GM12878 (cell line): ENCODE data around the gene MRTFA. TPM values are rescaled to one million over a fixed set of nuclear protein-coding genes. Genes with fewer than 3 reads are reported as not detected.

ENCODE experiments used
- ATAC-seq: fragments of 200-7000 bp; cut with Tn5 transposase; 3 replicates; pipeline ENCODE4 v1.9.1; 2020; ENCODE audit warnings: mild to moderate bottlenecking, moderate library complexity
- BruUV-seq: library from RNA; stranded (reverse); fragments of 400-500 nt; replicated peaks from 2 replicates; lab custom pipeline; 2021; lab: Mats Ljungman, UMichigan
- CTCF ChIA-PET: fragments of 300-600 bp; sonication (Branson Sonifier 250); formaldehyde crosslinking; extraction: SDS; loops from one replicate; lab custom pipeline; 2021; ENCODE audit warnings: inconsistent platforms; lab: Yijun Ruan, JAX
- POLR2A ChIA-PET: fragments of 350-600 bp; formaldehyde crosslinking; extraction: SDS; loops from one replicate; lab custom pipeline; 2021; ENCODE audit warnings: inconsistent platforms; lab: Charles Lee
- RAD21 ChIA-PET: fragments of 300-600 bp; sonication (Branson Sonifier 250); formaldehyde crosslinking; loops from one replicate; lab custom pipeline; 2023; ENCODE audit warnings: antibody characterized with exemption; ENCODE audit not compliant: unreplicated experiment; lab: Charles Lee
- SMC1A ChIA-PET: fragments of 300-600 bp; sonication (Branson Sonifier 250); formaldehyde crosslinking; loops from one replicate; lab custom pipeline; 2023; ENCODE audit not compliant: unreplicated experiment, uncharacterized antibody; lab: Charles Lee
- DNase-seq: peaks from one replicate; pipeline ENCODE4 v3.0.0-alpha.2; 2011; ENCODE audit warnings: low read depth, low spot score
- FAIRE-seq: peaks from 3 replicates; lab custom pipeline; 2011; peaks lifted over from hg19 to GRCh38; lab: Jason Lieb, UNC
- H2AFZ ChIP-seq: 2 replicates; pipeline ENCODE4 v1.6.0; 2011; ENCODE audit warnings: low read depth, low read length, control low read depth; ENCODE audit not compliant: control insufficient read depth
- H3K27ac ChIP-seq: 2 replicates; pipeline ENCODE4 v1.5.1; 2011; ENCODE audit warnings: control low read depth; ENCODE audit not compliant: control insufficient read depth, insufficient read depth
- H3K27me3 ChIP-seq, 2 experiments: replicated peaks in 1 of 2; 2 replicates each; pipeline versions ENCODE4 v1.6.0 to v1.6.1; 2011; ENCODE audit warnings: low read length in 1 of 2; ENCODE audit not compliant: control insufficient read depth in 2 of 2, insufficient read depth in 2 of 2
- H3K36me3 ChIP-seq, 2 experiments: 2 replicates each; pipeline ENCODE4 v1.5.1; 2011; ENCODE audit warnings: low read length in 1 of 2; ENCODE audit not compliant: control insufficient read depth in 2 of 2, insufficient read depth in 2 of 2
- H3K4me1 ChIP-seq: 2 replicates; pipeline ENCODE4 v1.6.1; 2011; ENCODE audit warnings: mild to moderate bottlenecking, low read length, moderate library complexity, mixed read lengths; ENCODE audit not compliant: control insufficient read depth, insufficient read depth
- H3K4me2 ChIP-seq: 2 replicates; pipeline ENCODE4 v1.6.0; 2011; ENCODE audit warnings: control low read depth; ENCODE audit not compliant: control insufficient read depth, insufficient read depth
- H3K4me3 ChIP-seq: fragments of 200-600 bp; sonication (generic); 2 replicates; pipeline ENCODE4 v1.5.1; 2016
- H3K79me2 ChIP-seq: 2 replicates; pipeline ENCODE4 v1.6.0; 2011; ENCODE audit warnings: low read length; ENCODE audit not compliant: control insufficient read depth, insufficient read depth
- H3K9ac ChIP-seq: 2 replicates; pipeline ENCODE4 v1.8.0; 2011; ENCODE audit warnings: low read length, control low read depth, mixed read lengths; ENCODE audit not compliant: control insufficient read depth, insufficient read depth
- H3K9me3 ChIP-seq: replicated peaks from 3 replicates; pipeline ENCODE4 v1.5.1; 2011; ENCODE audit warnings: mild to moderate bottlenecking, low read length; ENCODE audit not compliant: control insufficient read depth, insufficient read depth
- H4K20me1 ChIP-seq: 2 replicates; pipeline ENCODE4 v1.6.0; 2011; ENCODE audit not compliant: control insufficient read depth, insufficient read depth
- BRCA1 ChIP-seq: IDR thresholded peaks from 2 replicates; pipeline ENCODE4 v1.6.1; 2011; ENCODE audit warnings: low read depth, low read length, improper control_type of control experiment
- CREM ChIP-seq: IDR thresholded peaks from 2 replicates; pipeline ENCODE4 v1.6.1; 2014; ENCODE audit warnings: antibody characterized with exemption, low read depth
- ETV6 ChIP-seq, 2 experiments: fragments of 450-650 bp in 1 of 2; IDR thresholded peaks in 1 of 2; conservative IDR thresholded peaks in 1 of 2; 2 replicates each; pipeline ENCODE4 v1.6.1; 2014; ENCODE audit warnings: antibody characterized with exemption in 1 of 2, borderline replicate concordance in 1 of 2, low read depth in 1 of 2, mild to moderate bottlenecking in 1 of 2, moderate library complexity in 1 of 2
- NFIC ChIP-seq: IDR thresholded peaks from 2 replicates; pipeline ENCODE4 v1.6.1; 2012; ENCODE audit warnings: low read depth, mild to moderate bottlenecking, inconsistent platforms, low read length, moderate library complexity
- NRF1 ChIP-seq: conservative IDR thresholded peaks from 2 replicates; pipeline ENCODE4 v1.6.1; 2011; ENCODE audit warnings: mild to moderate bottlenecking, low read depth, low read length, improper control_type of control experiment
- PKNOX1 ChIP-seq: fragments of 450-650 bp; IDR thresholded peaks from 2 replicates; pipeline ENCODE4 v1.6.1; 2016; ENCODE audit warnings: mild to moderate bottlenecking
- RAD21 ChIP-seq: IDR thresholded peaks from 2 replicates; pipeline ENCODE4 v1.6.1; 2011; ENCODE audit warnings: mild to moderate bottlenecking, low read depth, low read length, moderate library complexity; ENCODE audit not compliant: insufficient read depth
- RELB ChIP-seq: fragments of 450-650 bp; IDR thresholded peaks from 2 replicates; pipeline ENCODE4 v1.6.1; 2017; ENCODE audit warnings: low read depth, mild to moderate bottlenecking, moderate library complexity
- RUNX3 ChIP-seq: IDR thresholded peaks from 2 replicates; pipeline ENCODE4 v1.6.1; 2012; ENCODE audit warnings: low read length, inconsistent platforms
- SUZ12 ChIP-seq: fragments of 200-600 bp; sonication (generic); IDR thresholded peaks from one replicate; pipeline ENCODE4 v1.6.1; 2018; ENCODE audit warnings: antibody characterized with exemption, mild to moderate bottlenecking; ENCODE audit not compliant: unreplicated experiment
- ZNF622 ChIP-seq: fragments of 450-650 bp; IDR thresholded peaks from 2 replicates; pipeline ENCODE4 v1.6.1; 2017; ENCODE audit warnings: mild to moderate bottlenecking, inconsistent platforms
- WGBS: methylation state at CpG from one replicate; pipeline ENCODE4 v1.1.6; 2016; ENCODE audit warnings: low lambda C conversion rate; ENCODE audit not compliant: insufficient replicate concordance, insufficient coverage; ENCODE audit errors: missing lambda C conversion rate; 5-methylcytosine and 5-hydroxymethylcytosine counted together
- in situ Hi-C: fragments of 300-500 bp; cut with MboI; formaldehyde crosslinking; loops from 9 replicates; pipeline ENCODE4 v1.14.3; 2018; ENCODE audit warnings: mixed read lengths
- intact Hi-C: fragments of 100-400 bp; cut with micrococcal nuclease; formaldehyde crosslinking; loops from one replicate; pipeline ENCODE4 v1.14.2; 2022; ENCODE audit not compliant: unreplicated experiment
- polyA plus RNA-seq, 11 experiments: library from polyadenylated mRNA; depleted of rRNA in 4 of 11; unstranded in 6 of 11; stranded (reverse) in 5 of 11; fragments of >200 nt; fragmentation: Nextera tagmentation in 4 of 11; fragmentation: Illumina TruSeq in 1 of 11; extraction: Ambion mirVana in 4 of 11; extraction: Trizol in 1 of 11; gene quantifications; 1 replicate in 1 of 11; 2 replicates in 10 of 11; pipeline versions ENCODE4 v1.2.1 to v1.2.3, GENCODE V29; 2011 to 2016; ENCODE audit warnings: inconsistent platforms in 2 of 11, missing spikeins in 2 of 11, low read depth in 1 of 11
- total RNA-seq, 4 experiments: library from RNA; depleted of rRNA in 3 of 4; stranded (reverse); fragments of >200 nt in 3 of 4; fragmentation: Illumina TruSeq in 1 of 4; extraction: Trizol in 1 of 4; gene quantifications; 2 replicates each; pipeline versions ENCODE4 v1.2.1 to v1.2.3, GENCODE V29; 2013 to 2021
- TF ChIP-seq, protein P1 (sequence below): fragments of 450-650 bp; formaldehyde crosslinking; IDR thresholded peaks from 2 replicates; pipeline ENCODE4 v1.4.0; 2022; ENCODE audit warnings: mild to moderate bottlenecking, moderate library complexity
- TF ChIP-seq, protein P2 (sequence below): fragments of 450-650 bp; IDR thresholded peaks from 2 replicates; pipeline ENCODE4 v1.6.1; 2017; ENCODE audit warnings: borderline replicate concordance

The MRTFA gene
- total and polyA plus RNA-seq, 10 of the 15 experiments (the other 5 are each of a cell fraction or from before 2014, with no cell fraction given): 2.0 to 63.9 (median 17.9) TPM

DNA sequence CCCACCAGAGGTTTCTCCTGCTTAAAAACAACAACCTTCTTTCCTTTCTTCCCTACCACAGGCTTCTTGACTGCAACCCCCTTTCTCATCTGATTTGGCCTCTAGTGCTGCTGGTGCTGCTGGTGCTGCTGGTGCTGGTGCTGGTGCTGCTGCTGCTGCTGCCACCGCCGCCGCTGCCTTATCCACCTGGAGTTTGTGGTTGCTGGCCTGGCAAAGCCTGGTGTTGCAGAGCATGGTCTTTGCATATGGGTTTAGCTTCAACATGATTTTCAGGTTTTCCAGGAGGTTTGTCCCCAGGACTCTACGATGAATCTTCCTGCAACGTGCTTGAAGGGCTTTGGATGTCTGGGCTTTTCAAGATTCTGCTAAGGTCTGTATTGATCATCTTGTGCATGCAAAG, 49.7 kb downstream of the MRTFA start (continued):
- TF ChIP-seq, protein P1, sequence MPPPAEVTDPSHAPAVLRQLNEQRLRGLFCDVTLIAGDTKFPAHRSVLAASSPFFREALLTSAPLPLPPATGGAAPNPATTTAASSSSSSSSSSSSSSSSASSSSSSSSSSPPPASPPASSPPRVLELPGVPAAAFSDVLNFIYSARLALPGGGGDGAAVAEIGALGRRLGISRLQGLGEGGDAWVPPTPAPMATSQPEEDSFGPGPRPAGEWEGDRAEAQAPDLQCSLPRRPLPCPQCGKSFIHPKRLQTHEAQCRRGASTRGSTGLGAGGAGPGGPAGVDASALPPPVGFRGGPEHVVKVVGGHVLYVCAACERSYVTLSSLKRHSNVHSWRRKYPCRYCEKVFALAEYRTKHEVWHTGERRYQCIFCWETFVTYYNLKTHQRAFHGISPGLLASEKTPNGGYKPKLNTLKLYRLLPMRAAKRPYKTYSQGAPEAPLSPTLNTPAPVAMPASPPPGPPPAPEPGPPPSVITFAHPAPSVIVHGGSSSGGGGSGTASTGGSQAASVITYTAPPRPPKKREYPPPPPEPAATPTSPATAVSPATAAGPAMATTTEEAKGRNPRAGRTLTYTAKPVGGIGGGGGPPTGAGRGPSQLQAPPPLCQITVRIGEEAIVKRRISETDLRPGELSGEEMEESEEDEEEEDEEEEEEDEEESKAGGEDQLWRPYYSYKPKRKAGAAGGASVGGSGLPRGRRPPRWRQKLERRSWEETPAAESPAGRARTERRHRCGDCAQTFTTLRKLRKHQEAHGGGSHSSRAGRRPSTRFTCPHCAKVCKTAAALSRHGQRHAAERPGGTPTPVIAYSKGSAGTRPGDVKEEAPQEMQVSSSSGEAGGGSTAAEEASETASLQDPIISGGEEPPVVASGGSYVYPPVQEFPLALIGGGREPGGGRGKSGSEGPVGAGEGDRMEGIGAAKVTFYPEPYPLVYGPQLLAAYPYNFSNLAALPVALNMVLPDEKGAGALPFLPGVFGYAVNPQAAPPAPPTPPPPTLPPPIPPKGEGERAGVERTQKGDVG (CRISPR knock-in tag): no peak
- no peak for TF ChIP-seq SUZ12

- no peak overlapping the region for H2AFZ ChIP-seq
- H3K4me2 ChIP-seq: peak overlapping the region; percentile 35
- no peaks in the 10 kb centered on the region for H3K27me3 ChIP-seq
- H3K9me3 ChIP-seq: peaks cover 2% of the 10 kb centered on the region; the same call in 2 of the 3 replicates
- in situ Hi-C loops (no loop called here), intact Hi-C loops (no loop called here)
- peaks cover 30% of the 10 kb centered on the region for H3K4me1 ChIP-seq
- H3K79me2 ChIP-seq: peaks cover 28% of the 10 kb centered on the region
- ChIA-PET SMC1A (interaction anchor here (0.8 to 5.8 kb wide), 4 partner anchors 9 to 60 kb away, joined by 3 to 69 read pairs (median 4); no protein-coding TSS in a partner anchor), CTCF (interaction anchor here (0.6 to 1.4 kb wide), 2 partner anchors 27 to 148 kb away, joined by 3 read pairs; no protein-coding TSS in a partner anchor), RAD21 (interaction anchor here (0.6 to 1.5 kb wide), 4 partner anchors 52 to 151 kb away, joined by 3 to 5 read pairs (median 3); no protein-coding TSS in a partner anchor), POLR2A (interaction anchor here (1.2 to 3.4 kb wide), 3 partner anchors 51 to 57 kb away, joined by 5 to 22 read pairs (median 9); no protein-coding TSS in a partner anchor)
- BruUV-seq: no TSS peak
- H3K27ac ChIP-seq: peak overlapping the region; percentile 66
- peaks cover 0 to 3% of the 10 kb centered on the region in 2 experiments; a peak in 3 of 4 replicates for H3K36me3 ChIP-seq
- H3K9ac ChIP-seq: no peak overlapping the region
- no peaks in the 10 kb centered on the region for H4K20me1 ChIP-seq
- TF ChIP-seq ETV6 (conservative IDR thresholded peaks at IDR 0.05 in 1 of 2, IDR thresholded peaks at IDR 0.05 in 1 of 2; ENCODE audit: borderline replicate concordance in 1 of 2, low read depth in 1 of 2) (no peak), RAD21 (peak; percentile 5; the same call in 1 of the 2 replicates), NRF1 (no peak), RUNX3 (peak; percentile 5; the same call in 1 of the 2 replicates), NFIC (0 out of 2 replicates have a peak, but pooled peaks have one; percentile 16), PKNOX1 (peak; percentile 38), ZNF622 (no peak), RELB (peak; percentile 57), BRCA1 (no peak), CREM (no peak)
- TF ChIP-seq, protein P2, sequence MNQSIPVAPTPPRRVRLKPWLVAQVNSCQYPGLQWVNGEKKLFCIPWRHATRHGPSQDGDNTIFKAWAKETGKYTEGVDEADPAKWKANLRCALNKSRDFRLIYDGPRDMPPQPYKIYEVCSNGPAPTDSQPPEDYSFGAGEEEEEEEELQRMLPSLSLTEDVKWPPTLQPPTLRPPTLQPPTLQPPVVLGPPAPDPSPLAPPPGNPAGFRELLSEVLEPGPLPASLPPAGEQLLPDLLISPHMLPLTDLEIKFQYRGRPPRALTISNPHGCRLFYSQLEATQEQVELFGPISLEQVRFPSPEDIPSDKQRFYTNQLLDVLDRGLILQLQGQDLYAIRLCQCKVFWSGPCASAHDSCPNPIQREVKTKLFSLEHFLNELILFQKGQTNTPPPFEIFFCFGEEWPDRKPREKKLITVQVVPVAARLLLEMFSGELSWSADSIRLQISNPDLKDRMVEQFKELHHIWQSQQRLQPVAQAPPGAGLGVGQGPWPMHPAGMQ: no peak
- 0% methylated on average over 1 of the region's 1 CpG for WGBS
- FAIRE-seq (peak; percentile 62), DNase-seq (no peak), ATAC-seq (peak; percentile 77)
- no peak overlapping the region for H3K4me3 ChIP-seq
Observed at GRCh38 chr22:40585310-40585751, 51.2 kb downstream of the MRTFA start.
